Measurements from ENCODE around the gene OR9Q2.
"Not testable (repeated sequence)": the region's sequence is repeated elsewhere in the genome, so short reads cannot be mapped to it uniquely, and the experiment has no call there.

OR9Q2 gene, protein sequence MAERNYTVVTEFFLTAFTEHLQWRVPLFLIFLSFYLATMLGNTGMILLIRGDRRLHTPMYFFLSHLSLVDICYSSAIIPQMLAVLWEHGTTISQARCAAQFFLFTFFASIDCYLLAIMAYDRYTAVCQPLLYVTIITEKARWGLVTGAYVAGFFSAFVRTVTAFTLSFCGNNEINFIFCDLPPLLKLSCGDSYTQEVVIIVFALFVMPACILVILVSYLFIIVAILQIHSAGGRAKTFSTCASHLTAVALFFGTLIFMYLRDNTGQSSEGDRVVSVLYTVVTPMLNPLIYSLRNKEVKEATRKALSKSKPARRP
- total RNA-seq = 0 reads per million in 2 donors

GRCh38 chr11:58188770-58189169 lies at the start of gene OR9Q2:
Gene OR9Q2, plus strand, starts transcription at chr11:58189070. Its CDS starts 1,421 bp downstream, at chr11:58190491.
- no peak for DNase-seq

GRCh38 chr11:58142761-58143160 lies 46.1 kb upstream of the OR9Q2 start:
- no peak for DNase-seq

DNA sequence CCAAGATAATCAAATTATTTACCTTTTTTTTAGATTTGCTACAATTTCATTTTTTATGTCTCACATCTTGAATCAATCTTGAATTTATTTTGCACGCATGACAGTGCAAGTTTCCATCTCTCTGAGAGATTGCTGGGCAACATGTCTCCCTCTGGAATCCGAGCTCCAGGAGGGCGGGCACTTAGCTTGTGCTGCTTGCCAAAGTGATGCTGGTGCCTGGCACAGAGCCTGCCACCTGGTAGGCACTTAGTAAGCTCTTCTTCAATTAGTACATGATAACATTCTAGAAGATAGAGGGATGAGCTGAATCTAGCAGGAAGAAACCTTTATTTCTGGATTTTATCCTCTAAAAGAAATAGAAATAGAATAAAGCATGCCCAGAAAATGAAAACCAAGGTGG lies 36.1 kb upstream of the OR9Q2 start:
- DNase-seq = no peak

DNA sequence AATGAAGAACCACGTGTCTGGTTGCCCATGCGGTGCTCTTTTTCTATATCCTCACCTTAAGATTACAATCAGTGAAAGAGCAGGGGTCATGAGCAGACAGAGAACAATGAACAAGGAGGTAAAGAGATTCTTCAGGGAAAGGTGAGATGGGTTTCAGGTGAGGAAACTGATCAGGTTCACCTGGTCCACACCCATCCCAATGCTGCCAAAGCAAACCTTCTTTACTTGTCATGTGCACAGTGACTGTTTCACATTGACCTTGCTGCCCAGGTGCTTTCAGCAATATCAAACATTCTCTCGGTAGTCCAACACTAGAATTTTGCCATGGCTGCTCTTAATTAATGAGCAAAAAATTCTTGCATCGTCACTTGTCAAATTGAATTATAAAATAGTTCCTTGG lies 24.5 kb upstream of the OR9Q2 start:
- DNase-seq = no peak

- DNase-seq = no peak
Measured at GRCh38 chr11:58164990-58165389, 23.9 kb upstream of the OR9Q2 start.

DNA sequence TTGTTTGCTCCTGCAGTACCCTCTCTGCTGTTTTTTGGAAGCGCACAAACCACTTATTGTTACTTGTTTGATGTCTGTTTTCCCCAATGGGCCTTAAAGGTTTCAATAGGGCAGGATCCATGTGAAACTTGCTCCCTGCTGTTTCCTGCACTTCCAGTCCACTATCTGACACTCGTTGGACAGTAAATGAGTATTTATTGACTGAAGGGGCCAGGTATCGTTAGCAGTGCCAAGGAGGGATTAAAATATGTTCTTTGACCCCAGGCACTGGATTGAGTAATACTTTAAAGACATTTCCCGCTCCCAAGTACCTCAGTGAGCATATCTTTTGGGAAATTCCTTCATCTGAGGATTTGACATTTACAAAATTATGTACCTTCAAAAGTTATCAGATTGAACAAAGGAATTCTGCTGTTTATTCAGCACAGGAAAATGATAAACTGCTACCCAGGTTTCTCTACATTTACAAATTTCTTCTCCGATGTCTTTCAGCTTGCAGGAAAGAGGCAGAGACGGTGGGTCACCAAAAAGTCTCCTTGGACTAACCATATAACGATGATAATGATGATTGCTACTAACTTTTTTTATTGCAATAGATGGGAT lies 23.3 kb upstream of the OR9Q2 start:
- no peak for DNase-seq

- DNase-seq = no peak
Measured at GRCh38 chr11:58177409-58178054, 11.3 kb upstream of the OR9Q2 start.

DNA sequence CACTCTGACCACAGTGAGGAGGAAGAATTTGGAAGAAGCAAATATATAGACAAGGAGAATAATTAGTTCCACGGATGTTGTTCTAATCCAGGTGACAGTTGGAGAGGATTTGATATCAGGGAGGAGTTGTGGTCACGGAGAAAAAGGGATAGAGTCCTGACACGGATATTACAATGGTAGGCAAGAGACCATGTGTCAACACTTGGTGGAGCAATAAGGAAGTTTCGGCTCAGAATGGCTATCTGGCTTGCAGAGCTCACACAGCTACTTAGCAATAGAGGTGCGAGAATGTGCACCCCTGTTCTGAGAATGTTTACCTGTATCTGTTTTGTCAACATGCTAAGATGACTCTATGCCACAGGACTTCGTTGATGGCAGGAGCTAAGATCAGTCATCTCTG lies 10.4 kb upstream of the OR9Q2 start:
- DNase-seq = no peak

DNA sequence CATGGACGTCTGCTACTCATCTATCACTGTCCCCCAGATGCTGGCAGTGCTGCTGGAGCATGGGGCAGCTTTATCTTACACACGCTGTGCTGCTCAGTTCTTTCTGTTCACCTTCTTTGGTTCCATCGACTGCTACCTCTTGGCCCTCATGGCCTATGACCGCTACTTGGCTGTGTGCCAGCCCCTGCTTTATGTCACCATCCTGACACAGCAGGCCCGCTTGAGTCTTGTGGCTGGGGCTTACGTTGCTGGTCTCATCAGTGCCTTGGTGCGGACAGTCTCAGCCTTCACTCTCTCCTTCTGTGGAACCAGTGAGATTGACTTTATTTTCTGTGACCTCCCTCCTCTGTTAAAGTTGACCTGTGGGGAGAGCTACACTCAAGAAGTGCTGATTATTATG lies 9.2 kb upstream of the OR9Q2 start:
- no peak for DNase-seq

- DNase-seq = no peak
Measured at GRCh38 chr11:58186938-58187337, 1.9 kb upstream of the OR9Q2 start.

DNA sequence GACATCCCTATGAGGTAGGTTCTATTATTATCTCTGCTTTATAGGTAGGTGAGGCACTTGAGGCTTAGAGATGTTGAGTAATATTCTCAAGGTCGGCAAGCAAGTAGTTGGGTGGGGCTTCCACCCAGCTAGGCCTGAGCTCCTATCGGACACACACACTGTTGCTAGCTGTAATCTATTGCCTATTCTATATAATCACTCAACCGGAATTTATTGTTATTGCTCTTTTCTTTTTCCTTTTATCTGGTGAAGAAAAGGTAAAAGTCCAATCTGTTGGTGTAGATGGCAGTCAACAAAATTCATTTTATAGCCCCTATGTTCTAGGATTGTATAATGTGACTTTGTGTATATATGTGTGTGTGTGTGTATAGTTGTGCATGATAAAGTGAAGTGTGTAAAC lies 3.4 kb downstream of the OR9Q2 start:
- no peak for DNase-seq

- DNase-seq = no peak
Measured at GRCh38 chr11:58193391-58193790, 4.5 kb downstream of the OR9Q2 start.

DNA sequence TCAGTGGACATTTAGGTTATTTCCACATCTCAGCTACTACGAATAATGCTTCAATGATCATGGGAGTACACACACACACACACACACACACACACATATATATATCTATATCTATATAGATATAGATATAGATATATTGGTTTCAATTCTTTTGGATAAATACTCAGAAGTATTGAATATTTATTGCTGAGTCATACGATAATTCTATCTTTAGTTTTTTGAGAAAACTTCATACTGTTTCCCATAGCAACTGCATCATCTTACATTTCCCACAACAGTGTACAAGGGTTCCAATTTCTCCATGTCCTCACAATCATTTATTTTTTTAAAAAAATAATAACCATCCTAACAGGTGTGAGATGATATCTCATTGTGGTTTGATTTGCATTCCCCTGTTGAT lies 7.1 kb downstream of the OR9Q2 start:
- no peak for DNase-seq

DNA sequence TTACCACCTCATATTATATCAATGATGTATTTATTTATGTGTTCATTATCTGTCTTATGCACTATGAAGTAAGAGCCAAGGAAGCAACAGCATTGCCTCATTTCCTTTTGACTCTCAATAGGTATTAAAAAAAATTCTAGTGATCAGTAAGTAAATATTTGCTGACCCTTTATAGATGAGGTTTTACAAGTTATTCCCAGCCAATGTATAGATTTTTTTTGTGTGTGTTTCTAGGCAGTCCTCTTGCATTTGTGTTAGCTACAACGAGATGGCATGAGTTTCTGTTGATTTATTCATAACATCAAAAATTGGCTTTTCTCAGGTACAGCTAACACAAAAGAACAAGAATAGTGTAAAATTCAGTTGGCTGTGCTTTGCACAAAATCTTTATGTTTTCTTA lies 10.4 kb downstream of the OR9Q2 start:
- no peak for DNase-seq

DNA sequence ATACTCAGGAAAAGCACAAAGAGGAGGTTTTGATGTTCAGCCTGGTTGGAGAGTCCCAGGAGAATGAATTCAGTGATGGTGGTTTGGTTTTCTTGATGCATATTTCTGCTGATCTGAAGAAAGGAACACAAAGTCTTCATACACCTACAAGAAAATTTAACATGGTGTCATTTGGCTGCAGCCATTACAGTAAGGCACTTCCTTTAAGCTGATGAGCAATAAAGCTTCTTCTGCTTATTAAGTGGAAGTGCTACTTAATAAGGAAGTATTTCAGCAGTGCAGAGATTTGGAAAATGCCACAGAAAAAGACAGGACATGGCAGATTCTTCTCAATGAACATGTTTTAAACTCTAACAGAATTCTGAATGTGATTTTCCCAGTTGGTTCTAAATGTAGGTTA lies 15.2 kb downstream of the OR9Q2 start, which contains the start of gene OR1S2:
OR1S2 (minus strand) TSS at position 101 of the 400 bp plus-strand sequence; CDS start at position 101, 0 bp downstream.
- no peak for DNase-seq

- not testable (repeated sequence) for DNase-seq
Measured at GRCh38 chr11:58212420-58212819, 23.6 kb downstream of the OR9Q2 start, which contains the start of gene OR1S1. Gene OR1S1, plus strand, starts transcription at chr11:58212720.

DNA sequence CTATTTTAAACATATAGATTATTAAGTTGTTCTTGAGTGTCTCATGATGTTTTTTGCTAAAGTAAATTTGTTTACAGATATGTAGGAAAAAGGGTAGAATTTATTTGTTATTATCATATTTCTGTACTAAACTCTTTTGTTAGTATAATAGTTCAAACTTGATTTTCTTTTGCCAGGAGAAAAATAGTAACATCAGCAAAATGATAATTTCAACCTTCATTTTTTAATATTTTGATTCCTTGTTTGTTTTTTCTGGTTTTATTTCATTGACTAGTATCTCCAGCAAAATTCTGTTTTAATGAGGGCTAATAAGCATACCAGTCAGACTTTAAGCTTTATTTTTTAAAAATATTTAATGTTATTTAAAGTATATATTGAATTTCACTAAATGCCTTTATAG lies 27.6 kb downstream of the OR9Q2 start:
- no peak for DNase-seq

DNA sequence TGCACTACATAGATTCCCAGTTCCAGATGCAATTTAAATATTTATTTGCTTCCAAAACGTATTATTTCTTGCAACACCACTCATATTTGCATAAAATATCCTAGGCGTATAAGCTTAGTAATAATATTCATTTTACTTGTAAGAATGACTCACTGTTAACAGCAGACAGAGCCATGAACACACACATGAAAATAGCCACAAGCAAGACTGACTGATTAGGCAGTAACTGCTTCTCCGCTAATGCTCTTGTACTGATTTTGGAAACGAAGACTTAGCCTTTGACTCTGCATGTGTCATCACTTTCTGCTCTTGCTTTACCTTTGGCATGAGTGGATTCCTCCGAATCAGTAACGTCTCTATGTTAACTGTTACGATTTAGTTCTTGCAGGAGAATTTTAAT lies 33.9 kb downstream of the OR9Q2 start:
- DNase-seq = no peak

DNA sequence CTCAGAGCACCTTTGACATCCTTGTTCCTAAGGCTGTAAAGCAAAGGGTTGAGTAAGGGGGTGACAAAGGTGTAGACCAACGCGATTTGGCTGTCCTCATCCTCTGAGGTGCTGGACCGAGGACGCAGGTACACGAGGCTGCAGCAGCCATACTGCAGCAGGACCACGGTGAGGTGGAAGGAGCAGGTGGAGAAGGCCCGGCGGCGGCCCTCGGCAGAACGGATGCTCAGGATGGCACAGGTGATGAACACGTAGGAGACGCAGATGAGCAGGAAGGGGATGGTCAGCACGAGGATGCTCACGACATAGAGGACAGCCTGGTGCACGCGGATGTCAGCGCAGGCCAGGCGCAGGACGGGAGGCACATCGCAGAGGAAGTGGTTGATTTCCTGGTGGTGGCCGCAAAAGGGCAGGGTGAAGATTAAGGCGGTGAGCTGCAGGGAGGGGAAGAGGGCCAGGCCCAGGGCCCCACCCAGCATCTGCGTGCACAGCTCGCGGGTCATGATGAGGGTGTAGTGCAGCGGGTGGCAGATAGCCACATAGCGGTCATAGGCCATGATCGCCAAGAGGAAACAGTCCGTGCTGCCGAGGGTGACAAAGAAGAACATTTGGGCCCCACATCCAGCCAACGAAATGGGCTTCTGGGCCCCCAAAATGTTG lies 39.2 kb downstream of the OR9Q2 start:
- DNase-seq = no peak

Measured in T-helper 9 cell (primary cell).